GM10847 (cell line): ENCODE data around the gene TRIM10.

Source experiments
- POLR2A ChIP-seq: IDR thresholded peaks from 2 replicates; pipeline ENCODE4 v1.6.1; 2011; ENCODE audit not compliant: insufficient read length; ENCODE audit errors: extremely low read depth

Gene TRIM10

DNA sequence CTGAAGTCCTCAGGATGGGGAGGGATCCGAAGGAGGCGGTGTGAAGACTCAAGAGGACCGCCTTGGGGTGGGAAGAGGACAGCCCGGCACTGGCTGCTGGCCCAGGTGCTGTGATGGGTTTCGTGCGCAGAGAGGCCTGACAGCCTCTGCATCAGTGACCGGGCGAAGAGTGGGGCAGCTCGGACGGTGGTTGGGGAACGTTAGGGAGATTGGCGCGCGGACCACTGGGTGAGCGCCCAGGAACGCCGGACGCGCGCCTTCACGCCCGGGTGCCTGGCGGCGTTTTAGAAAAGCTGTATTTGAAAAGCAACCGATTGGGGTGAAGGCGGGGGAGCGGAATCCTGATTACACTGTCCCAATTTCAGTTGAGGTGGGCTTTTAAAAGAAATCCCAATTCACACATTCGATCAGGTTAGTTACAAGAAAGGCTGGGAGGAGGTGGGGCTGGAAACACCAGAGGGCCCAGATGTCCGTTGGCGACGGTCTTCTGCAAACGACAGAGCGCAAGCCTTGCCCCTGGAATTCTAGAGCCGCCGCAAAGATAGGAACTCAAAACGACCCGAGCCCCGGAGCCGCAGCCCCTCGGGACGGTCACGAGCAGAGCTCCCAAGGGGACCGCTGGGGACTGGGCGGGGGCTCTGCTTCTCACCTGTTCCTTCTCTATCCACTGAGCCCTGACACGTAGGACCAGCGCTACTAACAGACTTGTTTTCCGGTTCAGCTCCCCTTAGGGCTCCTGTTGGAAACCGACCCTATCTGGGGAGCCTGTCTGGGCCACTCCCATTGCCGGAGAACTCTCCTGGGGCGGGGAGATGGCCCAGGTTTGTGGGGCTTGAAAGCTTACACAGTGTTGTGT lies 33.5 kb downstream of the TRIM10 start:
- TF ChIP-seq POLR2A = no peak

DNA sequence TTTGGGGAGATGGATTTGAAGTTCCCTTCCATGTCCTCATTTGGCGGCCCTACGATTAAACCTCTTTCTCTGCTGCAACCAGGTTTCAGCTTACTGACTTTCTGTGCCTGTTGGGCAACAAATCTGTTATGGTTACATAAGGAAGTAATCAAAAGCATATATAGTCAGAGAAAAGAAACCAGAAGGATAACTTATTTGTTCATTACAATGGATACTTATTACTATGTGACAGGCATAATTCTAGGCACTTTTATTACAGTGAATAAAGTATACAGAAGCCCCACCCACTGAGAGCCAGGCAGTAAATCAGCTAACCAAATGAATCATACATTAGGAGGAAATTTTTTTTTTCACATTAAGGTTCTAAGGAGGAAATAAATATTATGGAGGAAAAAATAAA lies 38.5 kb downstream of the TRIM10 start:
- TF ChIP-seq POLR2A = no peak

DNA sequence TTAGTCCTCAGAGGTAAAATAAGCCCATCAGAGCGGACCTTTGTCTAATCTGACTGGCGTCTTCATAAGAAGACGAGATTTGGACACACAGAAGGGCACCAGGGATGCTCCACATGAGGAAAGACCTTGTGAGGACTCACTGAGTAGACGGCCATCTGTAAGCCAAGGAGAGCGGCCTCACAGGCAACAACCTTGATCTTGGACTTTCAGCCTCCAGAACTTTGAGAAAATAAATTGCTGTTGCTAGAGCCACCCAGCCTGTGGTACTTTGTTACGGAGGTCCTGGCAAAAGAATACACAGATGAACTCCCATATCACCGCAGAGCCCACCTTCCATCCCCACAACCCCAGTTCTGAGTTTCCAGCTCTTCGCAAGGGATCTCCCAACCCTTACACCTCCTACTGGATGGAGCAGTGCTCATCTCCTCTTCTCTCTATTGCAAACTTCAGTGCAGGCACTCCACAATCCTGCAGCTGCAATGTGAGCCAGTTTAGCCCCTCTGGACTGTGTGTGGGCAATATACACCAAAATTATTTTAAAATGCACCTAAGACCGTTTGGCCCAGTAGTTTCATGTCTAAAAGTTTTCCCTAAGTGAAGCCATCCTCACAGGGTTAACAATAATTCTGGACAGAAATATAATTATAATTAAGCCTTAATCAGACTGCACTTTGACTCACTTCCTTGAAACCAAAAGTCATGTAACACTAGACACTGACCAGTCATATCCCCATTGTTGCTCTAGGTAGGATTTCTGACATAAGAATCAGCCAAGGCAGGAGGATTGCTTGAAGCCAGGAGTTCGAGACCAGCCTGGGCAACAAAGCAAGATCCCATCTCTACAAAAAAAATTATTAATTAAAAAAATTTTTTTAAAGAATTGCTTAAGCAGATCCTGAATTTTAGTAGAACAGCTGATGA lies 39.3 kb downstream of the TRIM10 start:
- no peak for TF ChIP-seq POLR2A

DNA sequence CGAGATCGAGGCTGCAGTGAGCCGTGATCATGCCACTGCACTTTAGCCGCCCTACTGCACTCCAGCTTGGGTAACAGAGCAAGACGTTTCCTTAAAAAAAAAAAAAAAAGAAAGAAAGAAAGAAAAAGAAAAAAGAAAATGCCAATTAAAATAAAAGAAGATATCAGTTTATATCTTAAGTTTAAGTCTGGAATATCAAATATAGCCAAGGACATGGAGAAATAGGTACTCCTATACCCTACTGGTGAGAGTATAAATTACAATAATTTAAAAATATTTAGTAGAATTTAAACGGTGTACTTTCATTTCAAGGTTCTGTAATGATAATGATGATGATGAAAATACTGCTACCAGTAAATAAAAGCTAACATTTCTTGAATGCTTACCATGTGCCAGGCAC lies 44.3 kb downstream of the TRIM10 start:
- no peak for TF ChIP-seq POLR2A

DNA sequence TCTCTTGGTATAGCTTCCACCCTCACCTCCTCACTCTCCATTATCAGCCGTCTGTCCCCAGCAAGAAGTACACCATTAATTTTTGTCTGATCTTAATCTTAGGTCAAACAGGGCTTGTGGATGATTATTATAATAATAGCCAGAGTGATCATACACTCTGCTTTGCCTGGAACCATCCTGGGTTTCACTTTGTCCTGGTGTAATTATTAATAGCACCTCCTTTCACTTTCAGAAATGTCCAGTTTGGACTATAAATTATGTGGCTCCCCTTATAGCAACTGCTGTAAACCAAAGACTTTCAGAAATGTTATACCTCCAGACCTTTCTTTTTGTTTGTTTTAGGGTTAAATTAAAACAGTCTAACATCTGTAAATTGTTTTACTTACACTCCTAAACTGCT lies 47.2 kb downstream of the TRIM10 start:
- no peak for TF ChIP-seq POLR2A

DNA sequence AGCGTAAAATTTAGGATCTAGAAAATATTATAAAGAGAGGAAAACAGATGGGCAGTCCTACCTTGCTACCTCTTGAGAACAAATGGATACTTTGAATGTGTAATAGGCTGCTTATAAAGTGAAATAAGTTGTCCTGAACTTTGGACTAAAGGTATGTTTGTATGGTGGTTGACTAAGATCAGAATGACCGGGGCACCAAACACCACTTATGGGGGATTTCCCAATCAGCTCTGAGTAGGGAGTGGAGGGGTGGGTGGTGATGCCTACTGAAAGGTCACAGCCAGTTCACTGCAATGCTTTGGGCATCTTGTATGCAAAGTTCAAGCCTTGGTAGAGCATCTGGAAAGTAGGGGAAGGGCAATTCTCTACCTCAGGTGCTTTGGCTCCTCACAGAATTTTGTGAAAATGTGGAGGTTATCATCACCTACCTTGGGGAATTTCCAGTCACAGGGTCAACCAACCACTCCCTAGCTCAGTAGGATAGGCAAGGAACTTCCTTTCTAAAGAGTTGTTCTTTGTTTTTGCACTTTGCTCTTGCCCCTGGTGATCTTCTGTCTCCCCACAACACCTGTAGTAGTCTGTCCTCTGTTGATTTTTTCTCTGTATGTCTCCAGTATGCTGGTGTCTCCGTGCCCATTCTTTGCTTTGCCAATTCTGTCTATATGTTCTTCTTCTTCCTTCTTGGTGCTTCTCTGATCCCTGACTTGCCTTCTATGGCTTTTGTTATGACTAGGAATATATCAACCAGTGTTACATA lies 47.8 kb downstream of the TRIM10 start, which contains the start of gene TRIM31:
Gene TRIM31 (minus strand): TSS at position 88 of the 757 bp plus-strand sequence. CDS start 285 bp downstream, outside the sequence.
- no peak for TF ChIP-seq POLR2A

DNA sequence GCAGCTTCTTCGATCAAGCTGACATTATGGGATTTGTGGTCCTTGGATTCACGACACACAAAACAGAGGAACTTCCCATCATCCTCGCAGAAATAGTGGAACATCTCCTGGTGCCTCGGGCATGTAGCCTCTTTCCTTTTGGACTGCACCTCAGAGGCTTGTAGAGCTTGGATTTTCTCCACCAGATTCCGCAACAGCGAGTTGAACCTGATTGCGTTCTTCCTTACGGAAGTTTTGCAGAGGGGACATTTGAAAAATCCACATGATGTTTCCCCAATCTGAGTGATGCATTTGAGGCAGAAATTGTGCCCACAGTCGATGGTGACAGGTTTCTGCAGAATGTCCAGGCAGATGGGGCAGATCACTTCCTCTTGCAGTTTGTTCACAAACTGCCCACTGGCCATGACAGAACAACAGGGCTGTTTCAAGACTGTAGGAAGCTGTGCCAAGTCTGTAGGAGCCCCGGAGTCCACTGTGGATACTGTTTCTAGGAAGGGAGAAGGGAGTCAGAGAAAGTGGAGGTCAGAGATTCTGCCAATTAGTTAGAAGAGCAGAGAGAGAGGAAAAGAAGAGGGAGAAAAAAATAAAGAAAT lies 48.5 kb downstream of the TRIM10 start:
- no peak for TF ChIP-seq POLR2A

DNA sequence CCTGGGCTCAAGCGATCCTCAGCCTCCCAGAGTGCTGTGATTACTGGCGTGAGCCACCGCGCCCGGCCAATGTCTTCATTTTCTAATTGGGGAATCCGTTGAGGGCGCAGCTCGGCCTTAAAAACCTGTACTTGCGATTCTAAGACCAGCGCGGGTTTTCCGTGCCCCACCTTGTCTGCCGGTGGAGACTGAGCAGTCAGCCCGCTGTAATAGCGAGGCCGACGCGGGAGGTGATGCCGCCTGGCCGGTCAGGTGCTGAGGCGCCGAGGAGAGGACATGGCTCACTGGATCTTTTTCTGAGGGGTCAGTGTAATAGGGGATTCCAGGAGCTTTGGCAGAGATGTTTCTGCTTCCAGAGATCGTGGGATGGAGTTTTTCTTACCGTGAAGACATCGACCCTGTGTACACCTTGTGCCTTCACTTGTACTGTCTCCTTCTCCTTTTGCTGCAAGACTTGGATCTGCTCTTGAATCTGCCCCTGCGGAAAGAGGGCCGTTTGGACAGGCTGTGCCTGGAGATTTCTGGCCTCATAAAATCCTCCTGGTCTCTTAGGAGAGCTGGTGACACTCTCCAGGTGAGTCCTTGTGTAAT lies 49.6 kb downstream of the TRIM10 start:
- no peak for TF ChIP-seq POLR2A

DNA sequence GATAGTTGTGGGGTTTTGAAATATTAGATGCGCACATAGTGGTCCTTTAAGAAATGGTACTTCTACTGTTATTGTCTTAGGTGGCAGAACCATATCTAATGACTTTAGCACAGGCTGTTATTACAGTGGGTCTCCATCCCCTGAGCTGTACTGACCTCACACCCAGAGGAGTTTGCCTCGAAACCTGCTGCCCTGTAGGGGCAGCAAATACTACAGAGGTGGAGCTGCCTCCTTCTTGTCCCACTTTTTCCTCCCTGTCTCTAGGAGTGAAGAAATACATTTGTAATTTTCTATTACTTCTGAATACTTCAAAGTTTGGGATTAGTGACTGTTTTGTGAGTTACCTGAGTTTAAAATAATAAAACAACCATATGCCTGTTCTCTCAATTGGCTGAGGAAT lies 56.4 kb downstream of the TRIM10 start:
- no peak for TF ChIP-seq POLR2A

DNA sequence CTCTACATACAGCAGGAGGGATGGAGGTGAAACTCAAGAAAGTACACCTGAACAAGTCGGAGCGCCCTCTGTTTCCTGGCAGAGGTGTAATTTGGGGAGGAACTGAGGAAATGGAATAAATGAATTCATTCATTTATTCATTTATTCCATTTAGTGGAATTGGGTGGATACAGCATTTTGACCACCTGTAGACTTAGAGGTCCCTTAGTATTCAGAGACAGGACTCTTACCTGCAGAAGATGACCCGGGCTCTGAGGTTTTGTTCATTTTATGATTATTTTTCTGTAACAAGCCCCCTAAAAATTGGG lies 57.2 kb downstream of the TRIM10 start:
- TF ChIP-seq POLR2A = no peak

DNA sequence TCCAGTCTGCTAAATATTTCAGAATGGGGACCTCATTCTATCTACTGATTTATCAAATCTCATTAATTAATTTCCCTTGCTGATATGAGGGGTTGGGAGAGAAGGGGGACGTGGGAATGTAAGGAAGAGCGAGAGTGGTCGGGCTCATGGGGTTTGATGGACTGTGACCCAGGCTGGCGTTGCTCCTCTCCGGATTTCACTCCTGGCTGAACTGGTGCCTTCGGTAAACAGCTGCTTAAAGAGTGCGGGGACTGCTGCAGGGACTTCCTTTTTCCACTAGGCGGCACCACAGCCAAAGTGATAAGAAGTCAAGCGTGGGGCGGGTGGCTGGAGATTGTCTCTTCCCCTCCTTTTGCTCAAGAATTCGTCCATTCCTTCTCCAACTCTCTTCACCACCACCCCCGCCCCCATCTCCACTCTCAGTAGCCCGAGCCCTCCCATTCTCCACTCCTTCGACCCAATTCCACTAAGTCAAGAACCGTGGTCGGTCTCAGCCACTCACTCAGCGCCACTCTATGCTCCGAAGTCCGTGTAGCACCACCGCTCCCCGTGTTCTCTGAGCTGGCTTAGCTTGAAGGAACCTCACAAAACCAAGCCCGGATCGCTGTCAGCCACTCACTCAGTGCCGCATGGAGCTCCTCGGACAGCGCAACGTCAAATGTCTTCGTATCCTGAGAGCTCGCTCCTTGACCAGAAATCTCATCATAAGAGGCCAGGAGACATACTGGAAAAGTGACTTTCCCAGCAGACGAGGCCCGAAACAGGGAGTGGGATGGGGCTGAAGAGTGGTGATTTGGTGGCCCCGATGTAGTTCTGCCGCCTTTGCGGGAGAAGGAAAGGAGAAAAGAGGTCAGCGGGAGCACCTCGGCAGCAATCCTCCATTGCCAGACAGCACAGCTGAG lies 57.8 kb downstream of the TRIM10 start:
- TF ChIP-seq POLR2A = no peak

DNA sequence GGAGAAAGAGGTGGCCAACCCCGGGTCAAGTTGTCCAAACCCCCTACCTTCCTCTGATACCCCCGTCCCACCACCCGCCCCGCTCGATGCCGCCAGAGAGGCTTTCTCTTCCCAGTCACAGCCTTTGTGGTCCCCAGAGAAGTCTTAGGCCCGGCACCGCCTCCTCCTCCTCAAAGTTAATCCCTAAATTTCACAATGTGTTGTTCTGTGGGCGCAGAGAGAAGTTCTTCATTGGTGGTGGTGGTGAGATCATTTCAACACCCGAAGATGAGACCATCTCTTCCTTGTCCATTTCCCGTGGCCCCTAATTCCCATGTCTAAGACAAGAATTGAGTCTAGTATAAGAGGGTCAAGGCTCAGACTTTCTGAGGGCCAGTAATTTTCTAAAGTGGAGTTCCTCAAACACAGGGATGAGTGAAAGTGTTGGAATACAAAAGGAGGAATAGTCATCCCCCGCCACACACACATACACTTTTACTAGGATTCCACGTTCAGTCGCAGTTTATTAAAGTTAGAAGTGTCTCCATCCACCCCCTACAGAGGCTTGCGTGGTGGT lies 58.5 kb downstream of the TRIM10 start:
- no peak for TF ChIP-seq POLR2A
